Hepatocyte (in vitro differentiated cells): Measurements from ENCODE around the gene ZBTB6. TPM values are rescaled to one million over a fixed set of nuclear protein-coding genes. Genes with fewer than 3 reads are reported as not detected.

Experiments used
- DNase-seq: peaks from one replicate; pipeline ENCODE4 v3.0.0-alpha.2; 2016; ENCODE audit warnings: low spot score
- H2AFZ ChIP-seq: fragments of 200-600 bp; sonication (generic); 2 replicates; pipeline ENCODE4 v1.6.0; 2016; ENCODE audit warnings: antibody characterized with exemption, mild to moderate bottlenecking
- H3K27ac ChIP-seq: fragments of 200-600 bp; sonication (generic); 2 replicates; pipeline ENCODE4 v1.5.1; 2016; ENCODE audit warnings: mild to moderate bottlenecking
- H3K27me3 ChIP-seq: fragments of 200-600 bp; sonication (generic); 2 replicates; pipeline ENCODE4 v1.6.1; 2016
- H3K36me3 ChIP-seq: fragments of 200-600 bp; sonication (generic); replicated peaks from 2 replicates; pipeline ENCODE4 v1.5.1; 2016; ENCODE audit warnings: low read depth; ENCODE audit not compliant: insufficient read depth
- H3K4me1 ChIP-seq: fragments of 200-600 bp; sonication (generic); 2 replicates; pipeline ENCODE4 v1.5.1; 2016; ENCODE audit warnings: mild to moderate bottlenecking, moderate library complexity; ENCODE audit not compliant: insufficient read depth
- H3K4me2 ChIP-seq: fragments of 200-600 bp; sonication (generic); 2 replicates; pipeline ENCODE4 v1.6.0; 2016
- H3K4me3 ChIP-seq: fragments of 200-600 bp; sonication (generic); 2 replicates; pipeline ENCODE4 v1.5.1; 2016; ENCODE audit warnings: mild to moderate bottlenecking
- H3K79me2 ChIP-seq: fragments of 200-600 bp; sonication (generic); 2 replicates; pipeline ENCODE4 v1.6.0; 2017; ENCODE audit warnings: mild to moderate bottlenecking
- H3K9me2 ChIP-seq: fragments of 200-600 bp; sonication (generic); replicated peaks from 2 replicates; pipeline ENCODE4 v1.6.0; 2017; ENCODE audit warnings: mild to moderate bottlenecking; ENCODE audit not compliant: insufficient read depth
- H3K9me3 ChIP-seq: fragments of 200-600 bp; sonication (generic); 2 replicates; pipeline ENCODE4 v1.5.1; 2016; ENCODE audit warnings: low read depth, mild to moderate bottlenecking
- H4K20me1 ChIP-seq: fragments of 200-600 bp; sonication (generic); 2 replicates; pipeline ENCODE4 v1.6.0; 2016; ENCODE audit warnings: mild to moderate bottlenecking; ENCODE audit not compliant: insufficient read depth, poor library complexity, severe bottlenecking
- CTCF ChIP-seq: fragments of 200-600 bp; sonication (generic); IDR thresholded peaks from 2 replicates; pipeline ENCODE4 v1.5.1; 2016; ENCODE audit warnings: antibody characterized with exemption, mild to moderate bottlenecking; ENCODE audit not compliant: poor library complexity
- EZH2 ChIP-seq: fragments of 200-600 bp; sonication (generic); IDR thresholded peaks from 2 replicates; pipeline ENCODE4 v1.6.1; 2016; ENCODE audit warnings: antibody characterized with exemption, mild to moderate bottlenecking, borderline replicate concordance
- EZH2phosphoT487 ChIP-seq: fragments of 200-600 bp; sonication (generic); IDR thresholded peaks from one replicate; pipeline ENCODE4 v1.6.1; 2018; ENCODE audit warnings: antibody characterized with exemption, mild to moderate bottlenecking, low read depth, moderate library complexity; ENCODE audit not compliant: unreplicated experiment, severe bottlenecking
- WGBS: methylation state at CpG from one replicate; pipeline ENCODE4 v1.1.6; 2016; ENCODE audit warnings: low lambda C conversion rate; ENCODE audit errors: missing lambda C conversion rate; 5-methylcytosine and 5-hydroxymethylcytosine counted together
- polyA plus RNA-seq: library from polyadenylated mRNA; unstranded; fragments of >200 nt; fragmentation: Nextera tagmentation; extraction: Ambion mirVana; gene quantifications from 2 replicates; pipeline ENCODE4 v1.2.1, GENCODE V29; 2016
- total RNA-seq: library from RNA; depleted of rRNA; stranded (reverse); fragments of >200 nt; gene quantifications from 2 replicates; pipeline ENCODE4 v1.2.3, GENCODE V29; 2014

Gene ZBTB6
- total and polyA plus RNA-seq, 2 experiments from 2014 or later: 2.4 to 13.8 TPM

- Histone ChIP-seq H2AFZ (peak within 1 kb of the TSS; percentile 67), H3K9me2 (no peaks in the 10 kb centered on the region), H4K20me1 (peaks cover 43% of the 10 kb centered on the region), H3K4me1 (peaks cover 12% of the 10 kb centered on the region), H3K27ac (peak within 1 kb of the TSS; percentile 96), H3K79me2 (peaks cover 78% of the 10 kb centered on the region), H3K36me3 (no peaks in the 10 kb centered on the region), H3K4me2 (peak within 1 kb of the TSS; percentile 84), H3K27me3 (no peaks in the 10 kb centered on the region), H3K4me3 (peak within 1 kb of the TSS; percentile 95), H3K9me3 (no peaks in the 10 kb centered on the region)
- TF ChIP-seq EZH2 (no peak), CTCF (no peak), EZH2phosphoT487 (no peak)
- WGBS: under 1% methylated on average over 31 of the region's 54 CpGs
- DNase-seq: peak; percentile 100
Measured at GRCh38 chr9:122940749-122941581, 27.8 kb upstream of the ZBTB6 start, which contains the start of gene RABGAP1. TSS of gene RABGAP1 (plus strand) at chr9:122941020. CDS start at chr9:122957060, 16,040 bp downstream.

GRCh38 chr9:122940454-122940748 is 27.3 kb upstream of the ZBTB6 start:
- WGBS: 24% methylated on average over 6 of the region's 6 CpGs
- DNase-seq: no peak
- H3K4me1 ChIP-seq: peaks cover 12% of the 10 kb centered on the region
- H3K4me3 ChIP-seq: peak overlapping the region; percentile 17
- peaks cover 78% of the 10 kb centered on the region for H3K79me2 ChIP-seq
- no peaks in the 10 kb centered on the region for H3K36me3 ChIP-seq
- peaks cover 40% of the 10 kb centered on the region for H4K20me1 ChIP-seq
- H3K9me3 ChIP-seq: no peaks in the 10 kb centered on the region
- H3K27ac ChIP-seq: peak overlapping the region; percentile 69
- H2AFZ ChIP-seq: peak overlapping the region; percentile 67
- no peaks in the 10 kb centered on the region for H3K27me3 ChIP-seq
- no peaks in the 10 kb centered on the region for H3K9me2 ChIP-seq
- peak overlapping the region; percentile 78 for H3K4me2 ChIP-seq
- TF ChIP-seq EZH2phosphoT487 (no peak), EZH2 (no peak), CTCF (no peak)

- Histone ChIP-seq H3K4me3 (no peak overlapping the region), H4K20me1 (peaks cover 35% of the 10 kb centered on the region), H3K4me1 (peaks cover 12% of the 10 kb centered on the region), H3K9me2 (no peaks in the 10 kb centered on the region), H3K36me3 (no peaks in the 10 kb centered on the region), H3K9me3 (no peaks in the 10 kb centered on the region), H3K79me2 (peaks cover 78% of the 10 kb centered on the region), H3K27ac (peak overlapping the region; percentile 69), H3K4me2 (peak overlapping the region; percentile 78), H2AFZ (no peak overlapping the region), H3K27me3 (no peaks in the 10 kb centered on the region)
- TF ChIP-seq CTCF: no peak
- TF ChIP-seq EZH2: no peak
- no peak for TF ChIP-seq EZH2phosphoT487
- no peak for DNase-seq
- 94% methylated on average over 4 of the region's 4 CpGs for WGBS
Measured at GRCh38 chr9:122939601-122940000, 26.5 kb upstream of the ZBTB6 start.
